ENCODE results near the gene RIOK3.
A peak's percentile ranks its signal among the peaks of the same experiment; 100 is the strongest.

The RIOK3 gene

GRCh38 chr18:23452728-23453679 is at the start of gene RIOK3:
TSS of gene RIOK3 (plus strand) at chr18:23453287. CDS start at chr18:23453440, 153 bp downstream.
- H3K4me3 ChIP-seq (replicated peaks; ENCODE audit: low read depth, low read length), result peak within 1 kb of the TSS; percentile 100
- TF ChIP-seq CTCF (IDR thresholded peaks at IDR 0.05; ENCODE audit: low read length, missing control alignments), result no peak
- peak; percentile 94 for DNase-seq (ENCODE audit: low read depth)

GRCh38 chr18:23403310-23403709 is 49.8 kb upstream of the RIOK3 start:
- TF ChIP-seq CTCF (IDR thresholded peaks at IDR 0.05; ENCODE audit: low read length, missing control alignments), result no peak
- no peak overlapping the region for H3K4me3 ChIP-seq (replicated peaks; ENCODE audit: low read depth, low read length)
- no peak for DNase-seq (ENCODE audit: low read depth)

GRCh38 chr18:23405636-23406035 is 47.5 kb upstream of the RIOK3 start:
- no peak overlapping the region for H3K4me3 ChIP-seq (replicated peaks; ENCODE audit: low read depth, low read length)
- DNase-seq (ENCODE audit: low read depth), result no peak
- no peak for TF ChIP-seq CTCF (IDR thresholded peaks at IDR 0.05; ENCODE audit: low read length, missing control alignments)

GRCh38 chr18:23406271-23406787 is 46.8 kb upstream of the RIOK3 start:
- TF ChIP-seq CTCF (IDR thresholded peaks at IDR 0.05; ENCODE audit: low read length, missing control alignments), result no peak
- DNase-seq (ENCODE audit: low read depth), result peak; percentile 39
- H3K4me3 ChIP-seq (replicated peaks; ENCODE audit: low read depth, low read length), result no peak overlapping the region

- H3K4me3 ChIP-seq (replicated peaks; ENCODE audit: low read depth, low read length), result no peak overlapping the region
- DNase-seq (ENCODE audit: low read depth), result no peak
- TF ChIP-seq CTCF (IDR thresholded peaks at IDR 0.05; ENCODE audit: low read length, missing control alignments), result no peak
These were observed 40.6 kb upstream of the RIOK3 start for GRCh38 chr18:23412351-23412964.

- DNase-seq (ENCODE audit: low read depth), result no peak
- H3K4me3 ChIP-seq (replicated peaks; ENCODE audit: low read depth, low read length), result no peak overlapping the region
- no peak for TF ChIP-seq CTCF (IDR thresholded peaks at IDR 0.05; ENCODE audit: low read length, missing control alignments)
These were observed 37.6 kb upstream of the RIOK3 start for GRCh38 chr18:23415515-23415914.

Data from fibroblast of pulmonary artery (primary cell).